H9 (cell line): ENCODE measurements around the gene P2RX6. TPM values are rescaled to one million over a fixed set of nuclear protein-coding genes. Genes with fewer than 3 reads are reported as not detected.

Experiments used
- DNase-seq: peaks from one replicate; pipeline ENCODE4 v3.0.0-alpha.2; 2017
- H2AFZ ChIP-seq: one replicate; pipeline ENCODE4 v1.6.1; 2013; ENCODE audit warnings: mild to moderate bottlenecking, low read length, control low read depth, moderate library complexity
- H2AK5ac ChIP-seq: 2 replicates; pipeline ENCODE4 v1.6.1; 2013; ENCODE audit warnings: low read length, control low read depth, mixed read lengths; ENCODE audit not compliant: insufficient read length
- H2BK120ac ChIP-seq: one replicate; pipeline ENCODE4 v1.6.1; 2013; ENCODE audit warnings: low read depth, mild to moderate bottlenecking, low read length, control low read depth, inconsistent platforms; ENCODE audit not compliant: poor library complexity, severe bottlenecking
- H2BK12ac ChIP-seq: 2 replicates; pipeline ENCODE4 v1.6.1; 2013; ENCODE audit warnings: low read length, control low read depth, mixed read lengths, low read depth; ENCODE audit not compliant: insufficient read length
- H2BK15ac ChIP-seq: 2 replicates; pipeline ENCODE4 v1.6.1; 2013; ENCODE audit warnings: low read depth, low read length, control low read depth
- H2BK20ac ChIP-seq: one replicate; pipeline ENCODE4 v1.6.1; 2013; ENCODE audit warnings: low read depth, mild to moderate bottlenecking, low read length, control low read depth, inconsistent platforms; ENCODE audit not compliant: poor library complexity, severe bottlenecking
- H2BK5ac ChIP-seq: 2 replicates; pipeline ENCODE4 v1.6.1; 2013; ENCODE audit warnings: low read length, control low read depth, mixed read lengths; ENCODE audit not compliant: insufficient read length
- H3K14ac ChIP-seq: 2 replicates; pipeline ENCODE4 v1.6.1; 2013; ENCODE audit warnings: low read length, control low read depth; ENCODE audit not compliant: insufficient read depth
- H3K18ac ChIP-seq: 2 replicates; pipeline ENCODE4 v1.6.1; 2013; ENCODE audit warnings: low read depth, mild to moderate bottlenecking, mixed read lengths, low read length, control low read depth; ENCODE audit not compliant: insufficient read length
- H3K23ac ChIP-seq: 2 replicates; pipeline ENCODE4 v1.6.1; 2013; ENCODE audit warnings: low read length, control low read depth, mixed read lengths, low read depth; ENCODE audit not compliant: insufficient read length
- H3K23me2 ChIP-seq: 2 replicates; pipeline ENCODE4 v1.6.1; 2013; ENCODE audit warnings: low read depth, mild to moderate bottlenecking, mixed read lengths, low read length, control low read depth; ENCODE audit not compliant: insufficient read length, poor library complexity, severe bottlenecking
- H3K27ac ChIP-seq: 2 replicates; pipeline ENCODE4 v1.5.1; 2013; ENCODE audit warnings: low read length, control low read depth, mixed read lengths, low read depth; ENCODE audit not compliant: insufficient read length
- H3K27me3 ChIP-seq: 2 replicates; pipeline ENCODE4 v1.6.1; 2013; ENCODE audit warnings: low read length, control low read depth, inconsistent platforms; ENCODE audit not compliant: insufficient read depth
- H3K4ac ChIP-seq: 2 replicates; pipeline ENCODE4 v1.6.1; 2013; ENCODE audit warnings: low read depth, mild to moderate bottlenecking, control low read depth, inconsistent platforms, low read length, moderate library complexity
- H3K4me1 ChIP-seq: 2 replicates; pipeline ENCODE4 v1.6.1; 2013; ENCODE audit warnings: low read length, control low read depth, inconsistent platforms; ENCODE audit not compliant: insufficient read depth
- H3K4me2 ChIP-seq: 2 replicates; pipeline ENCODE4 v1.6.1; 2013; ENCODE audit warnings: low read length, control low read depth, mixed read lengths; ENCODE audit not compliant: insufficient read length, insufficient read depth
- H3K56ac ChIP-seq: 2 replicates; pipeline ENCODE4 v1.6.1; 2013; ENCODE audit warnings: low read depth, mild to moderate bottlenecking, mixed read lengths, low read length, control low read depth; ENCODE audit not compliant: insufficient read length
- H3K79me1 ChIP-seq: 2 replicates; pipeline ENCODE4 v1.6.1; 2013; ENCODE audit warnings: low read depth, mild to moderate bottlenecking, moderate library complexity, low read length, control low read depth, inconsistent platforms; ENCODE audit not compliant: insufficient read depth, poor library complexity, severe bottlenecking
- H3K79me2 ChIP-seq: 2 replicates; pipeline ENCODE4 v1.6.1; 2013; ENCODE audit warnings: low read length, control low read depth, inconsistent platforms; ENCODE audit not compliant: insufficient read depth
- H3K9ac ChIP-seq: 2 replicates; pipeline ENCODE4 v1.6.1; 2013; ENCODE audit warnings: low read length, control low read depth, mixed read lengths; ENCODE audit not compliant: insufficient read length; ENCODE audit errors: extremely low read depth
- H3K9me3 ChIP-seq: one replicate; pipeline ENCODE4 v1.6.1; 2013; ENCODE audit warnings: low read depth, low read length, inconsistent platforms; ENCODE audit not compliant: control insufficient read depth
- H3T11ph ChIP-seq: one replicate; pipeline ENCODE4 v1.6.1; 2013; ENCODE audit warnings: mild to moderate bottlenecking, low read length, control low read depth, inconsistent platforms
- H4K20me1 ChIP-seq: one replicate; pipeline ENCODE4 v1.6.1; 2013; ENCODE audit not compliant: control insufficient read depth, insufficient read length, insufficient read depth
- H4K5ac ChIP-seq: 2 replicates; pipeline ENCODE4 v1.6.1; 2013; ENCODE audit warnings: low read depth, mild to moderate bottlenecking, mixed read lengths, low read length, control low read depth; ENCODE audit not compliant: insufficient read length
- H4K8ac ChIP-seq: replicated peaks from 2 replicates; pipeline ENCODE4 v1.6.1; 2013; ENCODE audit warnings: low read length, control low read depth, mixed read lengths, low read depth; ENCODE audit not compliant: insufficient read length
- H4K91ac ChIP-seq: 2 replicates; pipeline ENCODE4 v1.6.1; 2013; ENCODE audit warnings: low read depth, mild to moderate bottlenecking, moderate library complexity, mixed read lengths, low read length, control low read depth; ENCODE audit not compliant: insufficient read length
- H3K27ac Mint-ChIP-seq, 3 experiments: 2 replicates in 2 of 3; 3 replicates in 1 of 3; pipeline ENCODE4 v1.8.0; 2020 to 2021; ENCODE audit warnings: mixed read lengths in 3 of 3, mild to moderate bottlenecking in 1 of 3, moderate library complexity in 1 of 3
- H3K27me3 Mint-ChIP-seq: 2 replicates; pipeline ENCODE4 v1.8.0; 2021; ENCODE audit warnings: low read depth, mild to moderate bottlenecking, moderate library complexity, mixed read lengths
- H3K36me3 Mint-ChIP-seq, 3 experiments: 2 replicates in 2 of 3; 3 replicates in 1 of 3; pipeline ENCODE4 v1.8.0; 2020 to 2021; ENCODE audit warnings: low read depth in 3 of 3, mixed read lengths in 3 of 3; ENCODE audit not compliant: insufficient read depth in 1 of 3
- H3K4me1 Mint-ChIP-seq, 2 experiments: 2 replicates each; pipeline ENCODE4 v1.8.0; 2020; ENCODE audit warnings: mixed read lengths in 2 of 2
- H3K4me3 Mint-ChIP-seq, 2 experiments: 2 replicates in 1 of 2; 3 replicates in 1 of 2; pipeline ENCODE4 v1.8.0; 2020 to 2021; ENCODE audit warnings: mild to moderate bottlenecking in 2 of 2, mixed read lengths in 2 of 2, moderate library complexity in 1 of 2
- H3K9me3 Mint-ChIP-seq, 2 experiments: 2 replicates in 1 of 2; 3 replicates in 1 of 2; pipeline ENCODE4 v1.8.0; 2020; ENCODE audit warnings: mild to moderate bottlenecking in 2 of 2, mixed read lengths in 2 of 2, moderate library complexity in 1 of 2
- WGBS: extraction: QIAGEN DNeasy Blood & Tissue Kit; methylation state at CpG from one replicate; pipeline ENCODE4 v1.1.7; 2013; ENCODE audit warnings: missing lambda C conversion rate, low lambda C conversion rate, mixed read lengths; ENCODE audit not compliant: insufficient read length; ENCODE audit errors: extremely low coverage; 5-methylcytosine and 5-hydroxymethylcytosine counted together
- total RNA-seq: library from RNA; stranded (reverse); gene quantifications from 2 replicates; pipeline ENCODE4 v1.2.1, GENCODE V29; 2021
- TF ChIP-seq, protein P1 (sequence below): fragments of 200-600 bp; sonication (generic); conservative IDR thresholded peaks from 3 replicates; pipeline ENCODE4 v1.8.0; 2021; ENCODE audit warnings: antibody characterized with exemption, mild to moderate bottlenecking

P2RX6 gene
- total RNA-seq, 1 experiment from 2014 or later, result not detected

DNA sequence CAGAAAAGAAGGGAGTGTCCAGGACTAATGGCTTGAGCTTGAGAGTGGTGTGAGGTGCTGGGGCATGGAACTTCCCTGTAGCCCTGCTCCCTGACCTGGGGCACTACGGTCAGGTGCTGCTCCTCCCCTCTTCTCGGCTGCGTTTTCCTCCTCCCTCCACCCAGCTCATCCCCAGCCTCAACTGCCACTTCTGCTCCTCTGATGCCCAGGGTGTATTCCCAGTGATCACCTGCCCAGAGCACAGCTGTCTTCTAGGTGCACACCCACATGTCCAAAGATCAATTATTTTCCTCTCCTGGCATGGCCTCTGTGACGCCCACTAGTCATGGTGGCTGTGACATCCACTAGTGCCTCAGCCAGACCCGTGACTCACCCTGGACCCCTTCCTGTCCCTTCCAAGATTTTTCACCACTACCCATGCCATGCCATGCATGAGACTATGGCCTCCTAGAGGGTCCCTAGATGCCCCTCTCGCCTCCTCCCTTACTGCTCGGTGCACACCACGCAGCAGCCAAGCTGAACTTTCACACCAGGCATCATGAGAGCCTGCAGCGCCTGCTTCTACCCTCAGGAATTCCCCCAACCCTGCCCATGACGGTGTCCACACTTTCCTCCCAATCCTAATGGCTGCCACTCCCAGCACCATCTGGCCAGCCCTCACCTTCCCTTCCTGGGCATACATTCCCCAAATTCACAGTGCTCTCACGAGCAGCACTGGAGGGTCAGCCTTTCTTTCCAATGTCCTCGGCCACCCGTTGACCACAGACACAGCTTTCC is 1.9 kb downstream of the P2RX6 start:
- no CpG with 5 or more reads among the region's 13 CpGs for WGBS
- no peak overlapping the region for H2AK5ac ChIP-seq
- peaks cover 6 to 8% of the 10 kb centered on the region in 2 experiments; a peak in 4 of 5 replicates for H3K9me3 Mint-ChIP-seq
- H3K4me1 Mint-ChIP-seq, result peaks cover 11 to 28% of the 10 kb centered on the region in 2 experiments
- no peak overlapping the region; a peak in 1 of 5 replicates for H3K4me3 Mint-ChIP-seq
- no peaks in the 10 kb centered on the region for H3K79me2 ChIP-seq
- no peaks in the 10 kb centered on the region for H3K27me3 ChIP-seq
- H3K4me2 ChIP-seq, result no peak overlapping the region
- no peak overlapping the region for H3T11ph ChIP-seq
- H3K9me3 ChIP-seq, result no peaks in the 10 kb centered on the region
- no peak overlapping the region for H3K27ac ChIP-seq
- no peak overlapping the region for H3K9ac ChIP-seq
- no peak for DNase-seq
- H2BK15ac ChIP-seq, result no peak overlapping the region
- TF ChIP-seq, protein P1, sequence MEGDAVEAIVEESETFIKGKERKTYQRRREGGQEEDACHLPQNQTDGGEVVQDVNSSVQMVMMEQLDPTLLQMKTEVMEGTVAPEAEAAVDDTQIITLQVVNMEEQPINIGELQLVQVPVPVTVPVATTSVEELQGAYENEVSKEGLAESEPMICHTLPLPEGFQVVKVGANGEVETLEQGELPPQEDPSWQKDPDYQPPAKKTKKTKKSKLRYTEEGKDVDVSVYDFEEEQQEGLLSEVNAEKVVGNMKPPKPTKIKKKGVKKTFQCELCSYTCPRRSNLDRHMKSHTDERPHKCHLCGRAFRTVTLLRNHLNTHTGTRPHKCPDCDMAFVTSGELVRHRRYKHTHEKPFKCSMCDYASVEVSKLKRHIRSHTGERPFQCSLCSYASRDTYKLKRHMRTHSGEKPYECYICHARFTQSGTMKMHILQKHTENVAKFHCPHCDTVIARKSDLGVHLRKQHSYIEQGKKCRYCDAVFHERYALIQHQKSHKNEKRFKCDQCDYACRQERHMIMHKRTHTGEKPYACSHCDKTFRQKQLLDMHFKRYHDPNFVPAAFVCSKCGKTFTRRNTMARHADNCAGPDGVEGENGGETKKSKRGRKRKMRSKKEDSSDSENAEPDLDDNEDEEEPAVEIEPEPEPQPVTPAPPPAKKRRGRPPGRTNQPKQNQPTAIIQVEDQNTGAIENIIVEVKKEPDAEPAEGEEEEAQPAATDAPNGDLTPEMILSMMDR, result no peak
- no peak overlapping the region for H2BK12ac ChIP-seq
- H3K56ac ChIP-seq, result no peak overlapping the region
- H4K5ac ChIP-seq, result no peak overlapping the region
- H3K23me2 ChIP-seq, result peaks cover 7% of the 10 kb centered on the region
- H3K23ac ChIP-seq, result no peak overlapping the region
- H4K8ac ChIP-seq, result no peak overlapping the region
- peaks cover 51% of the 10 kb centered on the region for H3K27me3 Mint-ChIP-seq
- H3K4ac ChIP-seq, result no peak overlapping the region
- no peaks in the 10 kb centered on the region for H3K79me1 ChIP-seq
- no peak overlapping the region for H3K14ac ChIP-seq
- no peak overlapping the region for H3K18ac ChIP-seq
- H2BK20ac ChIP-seq, result no peak overlapping the region
- H2BK5ac ChIP-seq, result no peak overlapping the region
- H3K4me1 ChIP-seq, result no peaks in the 10 kb centered on the region; the same call in 1 of the 2 replicates
- H4K91ac ChIP-seq, result no peak overlapping the region
- no peaks in the 10 kb centered on the region for H3K36me3 Mint-ChIP-seq
- H2BK120ac ChIP-seq, result no peak overlapping the region
- no peak overlapping the region; a peak in 1 of 7 replicates for H3K27ac Mint-ChIP-seq
- H4K20me1 ChIP-seq, result no peaks in the 10 kb centered on the region
- no peak overlapping the region for H2AFZ ChIP-seq
